Type B pancreatic cell (in vitro differentiated cells): ENCODE data around the gene CCNQ. TPM values are rescaled to one million over a fixed set of nuclear protein-coding genes. Genes with fewer than 3 reads are reported as not detected.

Experiments used
- DNase-seq: peaks from one replicate; pipeline ENCODE4 v3.0.0; 2021; ENCODE audit warnings: mixed read lengths; ENCODE audit not compliant: unreplicated experiment; ENCODE audit errors: extremely low spot score
- H3K27ac Mint-ChIP-seq: 2 replicates; pipeline ENCODE4 v1.8.0; 2021; ENCODE audit warnings: mild to moderate bottlenecking, mixed read lengths
- H3K27me3 Mint-ChIP-seq: 2 replicates; pipeline ENCODE4 v1.8.0; 2021; ENCODE audit warnings: mixed read lengths
- H3K36me3 Mint-ChIP-seq: 2 replicates; pipeline ENCODE4 v1.8.0; 2021; ENCODE audit warnings: mixed read lengths
- H3K4me1 Mint-ChIP-seq: one replicate; pipeline ENCODE4 v1.8.0; 2021; ENCODE audit warnings: mixed read lengths; ENCODE audit not compliant: unreplicated experiment
- H3K4me3 Mint-ChIP-seq: 2 replicates; pipeline ENCODE4 v1.8.0; 2021; ENCODE audit warnings: mild to moderate bottlenecking, mixed read lengths
- H3K9me3 Mint-ChIP-seq: 2 replicates; pipeline ENCODE4 v1.8.0; 2021; ENCODE audit warnings: mixed read lengths
- long read RNA-seq: library from polyadenylated mRNA; unstranded; transcript quantifications from one replicate; pipeline ENCODE4 v2.0.0, GENCODE V29; 2020
- total RNA-seq: library from RNA; stranded (reverse); gene quantifications from 2 replicates; pipeline ENCODE4 v1.2.1, GENCODE V29; 2021; ENCODE audit warnings: low replicate concordance
- TF ChIP-seq, protein P1 (sequence below): fragments of 200-600 bp; sonication (generic); conservative IDR thresholded peaks from 2 replicates; pipeline ENCODE4 v1.5.0; 2021; ENCODE audit warnings: antibody characterized with exemption, mild to moderate bottlenecking

The CCNQ gene
- total RNA-seq: 19.0 and 19.9 TPM in 2 replicates
- long read RNA-seq: 0 reads

- DNase-seq: no peak
- Mint-ChIP-seq H3K36me3 (peaks cover 5% of the 10 kb centered on the region), H3K4me3 (peak within 1 kb of the TSS; percentile 90), H3K4me1 (peaks cover 5% of the 10 kb centered on the region), H3K9me3 (no peaks in the 10 kb centered on the region), H3K27me3 (no peaks in the 10 kb centered on the region), H3K27ac (peak within 1 kb of the TSS; percentile 52)
- TF ChIP-seq, protein P1, sequence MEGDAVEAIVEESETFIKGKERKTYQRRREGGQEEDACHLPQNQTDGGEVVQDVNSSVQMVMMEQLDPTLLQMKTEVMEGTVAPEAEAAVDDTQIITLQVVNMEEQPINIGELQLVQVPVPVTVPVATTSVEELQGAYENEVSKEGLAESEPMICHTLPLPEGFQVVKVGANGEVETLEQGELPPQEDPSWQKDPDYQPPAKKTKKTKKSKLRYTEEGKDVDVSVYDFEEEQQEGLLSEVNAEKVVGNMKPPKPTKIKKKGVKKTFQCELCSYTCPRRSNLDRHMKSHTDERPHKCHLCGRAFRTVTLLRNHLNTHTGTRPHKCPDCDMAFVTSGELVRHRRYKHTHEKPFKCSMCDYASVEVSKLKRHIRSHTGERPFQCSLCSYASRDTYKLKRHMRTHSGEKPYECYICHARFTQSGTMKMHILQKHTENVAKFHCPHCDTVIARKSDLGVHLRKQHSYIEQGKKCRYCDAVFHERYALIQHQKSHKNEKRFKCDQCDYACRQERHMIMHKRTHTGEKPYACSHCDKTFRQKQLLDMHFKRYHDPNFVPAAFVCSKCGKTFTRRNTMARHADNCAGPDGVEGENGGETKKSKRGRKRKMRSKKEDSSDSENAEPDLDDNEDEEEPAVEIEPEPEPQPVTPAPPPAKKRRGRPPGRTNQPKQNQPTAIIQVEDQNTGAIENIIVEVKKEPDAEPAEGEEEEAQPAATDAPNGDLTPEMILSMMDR: no peak
Measured at GRCh38 chrX:153598541-153599191, at the start of gene CCNQ. Gene CCNQ (minus strand): TSS chrX:153599139. CDS start chrX:153599073, 66 bp downstream.

- H3K9me3 Mint-ChIP-seq: peaks cover 7% of the 10 kb centered on the region
- H3K27me3 Mint-ChIP-seq: peaks cover 31% of the 10 kb centered on the region
- H3K27ac Mint-ChIP-seq: no peak overlapping the region
- TF ChIP-seq, protein P1: no peak
- H3K4me1 Mint-ChIP-seq: no peaks in the 10 kb centered on the region
- H3K36me3 Mint-ChIP-seq: no peaks in the 10 kb centered on the region
- H3K4me3 Mint-ChIP-seq: peak overlapping the region; percentile 70
- no peak for DNase-seq
Measured at GRCh38 chrX:153647461-153648357, 48.8 kb upstream of the CCNQ start.

GRCh38 chrX:153646620-153647373, 47.9 kb upstream of the CCNQ start, which contains the start of gene DUSP9:
Gene DUSP9 (plus strand): TSS chrX:153647203. CDS start chrX:153647954, 751 bp downstream.
- H3K9me3 Mint-ChIP-seq: peaks cover 2% of the 10 kb centered on the region
- H3K27me3 Mint-ChIP-seq: peaks cover 31% of the 10 kb centered on the region
- H3K4me3 Mint-ChIP-seq: peak within 1 kb of the TSS; percentile 70
- TF ChIP-seq, protein P1: no peak
- no peak within 1 kb of the TSS for H3K27ac Mint-ChIP-seq
- no peak for DNase-seq
- H3K4me1 Mint-ChIP-seq: no peaks in the 10 kb centered on the region
- no peaks in the 10 kb centered on the region for H3K36me3 Mint-ChIP-seq

DNA sequence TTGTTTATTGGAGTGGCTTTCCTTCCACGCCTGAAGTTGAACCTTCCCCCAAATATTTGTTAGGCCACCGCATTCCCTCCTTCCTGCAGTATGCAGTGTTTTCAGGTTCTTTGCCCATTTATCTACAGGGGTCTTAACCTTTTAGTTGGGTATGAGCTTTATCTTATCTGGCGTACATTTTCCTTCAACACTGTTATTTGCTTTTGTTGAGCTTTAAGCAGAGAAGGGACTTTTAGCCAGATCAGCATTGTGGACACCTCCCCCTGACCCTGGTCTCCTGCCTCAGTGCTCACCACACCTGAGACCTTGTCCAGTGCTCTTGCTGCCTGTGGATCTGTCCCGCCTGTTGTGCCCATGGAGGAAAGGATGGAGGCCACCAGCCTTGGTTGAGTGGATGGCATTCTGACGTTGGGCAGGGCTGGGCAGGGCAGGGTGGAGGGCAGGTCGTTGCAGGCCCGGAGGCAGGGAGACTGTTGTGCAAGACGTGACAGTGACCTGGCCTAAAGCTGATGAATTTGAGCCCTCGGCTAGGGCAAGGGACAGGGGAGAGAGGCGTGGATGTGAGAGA, 47.1 kb upstream of the CCNQ start:
- Mint-ChIP-seq H3K27me3 (peaks cover 35% of the 10 kb centered on the region), H3K9me3 (no peaks in the 10 kb centered on the region), H3K36me3 (no peaks in the 10 kb centered on the region), H3K4me3 (peak overlapping the region; percentile 61), H3K4me1 (no peaks in the 10 kb centered on the region), H3K27ac (no peak overlapping the region)
- TF ChIP-seq, protein P1: no peak
- DNase-seq: peak; percentile 45

GRCh38 chrX:153645151-153645550, 46.2 kb upstream of the CCNQ start:
- peaks cover 38% of the 10 kb centered on the region for H3K27me3 Mint-ChIP-seq
- H3K4me3 Mint-ChIP-seq: peak overlapping the region; percentile 68
- no peaks in the 10 kb centered on the region for H3K4me1 Mint-ChIP-seq
- H3K36me3 Mint-ChIP-seq: no peaks in the 10 kb centered on the region
- H3K27ac Mint-ChIP-seq: no peak overlapping the region
- peak; percentile 62 for DNase-seq
- TF ChIP-seq, protein P1: no peak
- no peaks in the 10 kb centered on the region for H3K9me3 Mint-ChIP-seq
